Vagina (tissue), 2 donors: ENCODE data around the gene ABCD4.
"Not testable (repeated sequence)": the region's sequence is repeated elsewhere in the genome, so short reads cannot be mapped to it uniquely, and the experiment has no call there.

ENCODE experiments used
- CTCF ChIP-seq, 3 experiments: fragments of 450-650 bp in 2 of 3; fragments of 200-600 bp in 1 of 3; sonication (generic) in 1 of 3; IDR thresholded peaks; one replicate each; pipeline ENCODE4 v1.5.1; 2017 to 2019; ENCODE audit warnings: antibody characterized with exemption in 3 of 3, mild to moderate bottlenecking in 2 of 3, moderate library complexity in 2 of 3
- POLR2A ChIP-seq, 2 donors: fragments of 450-650 bp; IDR thresholded peaks; one replicate each; pipeline ENCODE4 v1.6.1; 2017; ENCODE audit warnings: antibody characterized with exemption in 2 of 2, mild to moderate bottlenecking in 2 of 2, moderate library complexity in 2 of 2

- not testable (repeated sequence) for TF ChIP-seq CTCF, POLR2A (IDR thresholded peaks at IDR 0.05)
These were observed 32.2 kb downstream of the ABCD4 start for GRCh38 chr14:74270382-74271177.
